Measurements from ENCODE around the gene AFF3. TPM values are rescaled to one million over a fixed set of nuclear protein-coding genes. Genes with fewer than 3 reads are reported as not detected.

The AFF3 gene
- total and polyA plus RNA-seq, 2 experiments from 2014 or later = 12.0 to 12.8 TPM

- Histone ChIP-seq H3K9me3 (ENCODE audit: low read depth) (no peaks in the 10 kb centered on the region), H3K27me3 (no peaks in the 10 kb centered on the region), H3K4me1 (ENCODE audit: low read depth) (peaks cover 6% of the 10 kb centered on the region), H3K27ac (no peak overlapping the region), H3K36me3 (no peaks in the 10 kb centered on the region), H3K4me3 (no peak overlapping the region)
- no peak for TF ChIP-seq CTCF (IDR thresholded peaks at IDR 0.05; ENCODE audit: low read depth, low read length)
- peak in 1 of 2 donors; percentile 16 for DNase-seq (ENCODE audit: low read depth in 1 of 2, low spot score in 1 of 2)
Observed at GRCh38 chr2:99984799-99985515, 157.4 kb downstream of the AFF3 start.

GRCh38 chr2:99982744-99983143 lies 159.6 kb downstream of the AFF3 start:
- Histone ChIP-seq H3K9me3 (ENCODE audit: low read depth) (no peaks in the 10 kb centered on the region), H3K36me3 (no peaks in the 10 kb centered on the region), H3K27me3 (no peaks in the 10 kb centered on the region), H3K27ac (no peak overlapping the region), H3K4me1 (ENCODE audit: low read depth) (no peaks in the 10 kb centered on the region), H3K4me3 (no peak overlapping the region)
- no peak for TF ChIP-seq CTCF (IDR thresholded peaks at IDR 0.05; ENCODE audit: low read depth, low read length)
- DNase-seq (ENCODE audit: low read depth in 1 of 2, low spot score in 1 of 2) = no peak

- Histone ChIP-seq H3K27me3 (no peaks in the 10 kb centered on the region), H3K36me3 (no peaks in the 10 kb centered on the region), H3K4me1 (ENCODE audit: low read depth) (no peaks in the 10 kb centered on the region), H3K27ac (no peak overlapping the region), H3K9me3 (ENCODE audit: low read depth) (no peaks in the 10 kb centered on the region), H3K4me3 (no peak overlapping the region)
- no peak for DNase-seq (ENCODE audit: low read depth in 1 of 2, low spot score in 1 of 2)
- TF ChIP-seq CTCF (IDR thresholded peaks at IDR 0.05; ENCODE audit: low read depth, low read length) = no peak
Observed at GRCh38 chr2:99981840-99982239, 160.6 kb downstream of the AFF3 start.

- Histone ChIP-seq H3K36me3 (no peaks in the 10 kb centered on the region), H3K4me3 (no peak overlapping the region), H3K9me3 (ENCODE audit: low read depth) (no peaks in the 10 kb centered on the region), H3K27me3 (no peaks in the 10 kb centered on the region), H3K4me1 (ENCODE audit: low read depth) (no peaks in the 10 kb centered on the region), H3K27ac (no peak overlapping the region)
- TF ChIP-seq CTCF (IDR thresholded peaks at IDR 0.05; ENCODE audit: low read depth, low read length) = no peak
- no peak for DNase-seq (ENCODE audit: low read depth in 1 of 2, low spot score in 1 of 2)
Observed at GRCh38 chr2:99980176-99980575, 162.2 kb downstream of the AFF3 start.

GRCh38 chr2:99977966-99978365 lies 164.4 kb downstream of the AFF3 start:
- DNase-seq (ENCODE audit: low read depth in 1 of 2, low spot score in 1 of 2) = no peak
- no peak for TF ChIP-seq CTCF (IDR thresholded peaks at IDR 0.05; ENCODE audit: low read depth, low read length)
- H3K9me3 ChIP-seq (ENCODE audit: low read depth) = no peaks in the 10 kb centered on the region

More at GRCh38 chr2:99977966-99978365, 164.4 kb downstream of the AFF3 start:
- H3K27ac ChIP-seq = no peak overlapping the region
- H3K27me3 ChIP-seq = no peaks in the 10 kb centered on the region
- no peak overlapping the region for H3K4me3 ChIP-seq
- peaks cover 16% of the 10 kb centered on the region for H3K4me1 ChIP-seq (ENCODE audit: low read depth)
- no peaks in the 10 kb centered on the region for H3K36me3 ChIP-seq

Data from cardiac muscle cell (in vitro differentiated cells and primary cell).